NCI-H2029 (cell line): Measurements from ENCODE around the gene CADPS2.
"Not testable (repeated sequence)": the region's sequence is repeated elsewhere in the genome, so short reads cannot be mapped to it uniquely, and the experiment has no call there.

Experiments
- DNase-seq: peaks from one replicate; lab custom pipeline; 2025; lab: John Stamatoyannopoulos, UW

CADPS2 gene

DNA sequence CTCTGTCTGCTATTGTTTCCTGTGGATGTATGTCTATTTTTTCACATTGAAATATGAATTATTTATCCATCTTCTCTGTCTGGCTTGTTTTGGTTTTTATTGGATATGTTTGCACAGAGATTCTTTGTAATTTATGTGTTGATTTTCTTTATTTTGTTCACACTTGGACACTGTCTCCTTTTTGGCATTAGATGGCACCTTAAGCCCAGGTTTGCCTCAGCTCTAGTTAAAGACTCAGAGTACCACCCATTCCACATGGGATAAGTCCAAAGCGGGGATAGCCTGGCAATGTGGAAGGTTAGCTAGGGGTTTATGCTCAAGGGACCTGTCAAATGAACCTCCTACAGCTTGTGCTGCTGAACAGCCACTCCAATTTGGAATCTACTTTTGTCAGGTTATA, 595.8 kb downstream of the CADPS2 start:
- no peak for DNase-seq

GRCh38 chr7:122289426-122289825, 596.8 kb downstream of the CADPS2 start:
- DNase-seq, result no peak

- not testable (repeated sequence) for DNase-seq
Observed at GRCh38 chr7:122284608-122285007, 601.7 kb downstream of the CADPS2 start.

GRCh38 chr7:122273117-122273516, 613.1 kb downstream of the CADPS2 start:
- no peak for DNase-seq

DNA sequence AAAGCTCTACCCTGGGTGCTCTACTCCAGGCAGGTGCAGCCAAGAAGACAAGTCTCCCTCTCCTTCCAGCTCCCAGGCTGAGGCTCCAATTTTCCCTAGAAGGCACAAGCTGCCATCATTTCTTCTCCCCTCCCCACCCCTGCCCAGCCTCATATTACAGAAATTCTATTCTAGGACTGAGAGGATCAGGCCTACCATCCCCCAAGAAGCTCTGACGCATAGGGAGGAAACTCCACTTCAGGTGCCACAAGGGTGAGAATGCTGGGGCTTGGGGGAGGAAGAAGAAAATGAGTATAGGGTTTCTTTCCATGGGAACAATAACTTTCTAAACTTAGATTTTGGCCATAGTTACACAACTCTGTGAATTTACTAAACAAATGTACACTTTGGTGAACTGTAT, 617.0 kb downstream of the CADPS2 start:
- no peak for DNase-seq
